Measurements from ENCODE around the gene EDN2.

The EDN2 gene

DNA sequence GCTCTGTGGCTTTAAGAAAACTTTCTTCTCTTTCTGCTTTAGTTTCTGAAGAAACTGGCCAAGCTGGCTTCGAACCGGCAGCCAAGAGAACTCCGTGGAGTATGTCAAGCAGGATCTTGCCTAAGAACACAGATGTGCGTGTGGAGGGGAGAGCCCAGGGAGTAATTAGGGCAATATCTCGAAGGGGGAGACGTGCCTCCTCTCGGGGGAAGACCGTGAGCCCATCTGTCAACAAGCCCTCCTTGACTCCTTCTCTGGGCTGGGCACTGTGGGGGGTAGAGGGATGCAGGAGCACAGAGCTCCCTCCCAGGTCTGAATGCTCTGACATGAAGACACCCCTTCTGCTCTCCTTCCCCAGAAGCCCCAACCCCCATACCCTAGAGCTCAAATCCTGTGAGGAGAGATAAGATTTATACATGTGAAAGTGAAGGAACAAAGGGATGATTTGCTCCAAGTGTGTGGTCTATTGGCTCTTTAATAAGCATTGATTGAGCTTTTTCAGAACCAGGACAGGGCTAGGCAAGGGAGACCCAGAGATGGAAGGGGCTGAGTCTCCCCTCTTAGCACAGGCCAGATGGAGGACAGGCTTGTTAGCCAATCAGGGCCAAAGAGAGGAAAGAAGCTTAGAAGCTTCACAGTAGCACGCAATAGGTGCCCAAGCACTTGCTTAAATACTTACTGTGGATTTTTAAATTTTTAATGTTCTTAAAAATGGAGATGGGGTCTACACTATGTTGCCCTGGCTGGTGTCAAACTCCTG, 37.5 kb downstream of the EDN2 start:
- H3K9ac ChIP-seq (ENCODE audit: low read depth, low read length, poor library complexity): no peak overlapping the region
- H2AK5ac ChIP-seq (ENCODE audit: low read depth, low read length): no peak overlapping the region
- no peak overlapping the region for H3K27ac ChIP-seq (replicated peaks; ENCODE audit: low read length)
- H2BK12ac ChIP-seq (ENCODE audit: low read length): no peak overlapping the region
- H2BK15ac ChIP-seq (ENCODE audit: low read length): no peak overlapping the region
- H3K27me3 ChIP-seq (ENCODE audit: control insufficient read depth in 3 of 3, insufficient read depth in 3 of 3, low read depth in 1 of 3, low read length in 3 of 3): no peaks in the 10 kb centered on the region
- no peaks in the 10 kb centered on the region for H3K79me1 ChIP-seq (ENCODE audit: low read depth, low read length)
- H3K4me3 ChIP-seq (ENCODE audit: low read length in 2 of 2): no peak overlapping the region
- no peak overlapping the region for H4K91ac ChIP-seq (ENCODE audit: low read depth, low read length, poor library complexity)
- H4K8ac ChIP-seq (ENCODE audit: low read depth, low read length): no peak overlapping the region
- no peaks in the 10 kb centered on the region for H3K36me3 ChIP-seq (replicated peaks in 1 of 2; ENCODE audit: control insufficient read depth in 2 of 2, insufficient read depth in 2 of 2, low read length in 2 of 2)
- H3K4me2 ChIP-seq (ENCODE audit: insufficient read depth, low read length, poor library complexity, severe bottlenecking): no peak overlapping the region
- DNase-seq (ENCODE audit: low spot score): no peak
- no peak overlapping the region for H3K4ac ChIP-seq (ENCODE audit: low read length)
- H3K4me1 ChIP-seq (ENCODE audit: control insufficient read depth in 2 of 2, insufficient read depth in 1 of 2, low read depth in 1 of 2, low read length in 2 of 2): peaks cover 0 to 9% of the 10 kb centered on the region in 2 donors
- no peak overlapping the region for H3K18ac ChIP-seq (ENCODE audit: low read length)
- no peak overlapping the region for H3K14ac ChIP-seq (ENCODE audit: low read length)
- H2BK5ac ChIP-seq (ENCODE audit: low read length): no peak overlapping the region
- H2AFZ ChIP-seq (ENCODE audit: low read length): no peak overlapping the region
- H3K23ac ChIP-seq (ENCODE audit: low read depth, low read length, poor library complexity): no peak overlapping the region
- peaks cover 4 to 14% of the 10 kb centered on the region in 2 donors for H3K9me3 ChIP-seq (replicated peaks in 1 of 2; ENCODE audit: control insufficient read depth in 2 of 2, insufficient read depth in 1 of 2, low read depth in 1 of 2, low read length in 2 of 2)
- no CpG with 5 or more reads among the region's 9 CpGs for WGBS, 2 donors (ENCODE audit: extremely low coverage in 2 of 2, insufficient read length in 2 of 2, insufficient replicate concordance in 1 of 2)
- no peak overlapping the region for H2BK120ac ChIP-seq (ENCODE audit: low read depth, low read length)

DNA sequence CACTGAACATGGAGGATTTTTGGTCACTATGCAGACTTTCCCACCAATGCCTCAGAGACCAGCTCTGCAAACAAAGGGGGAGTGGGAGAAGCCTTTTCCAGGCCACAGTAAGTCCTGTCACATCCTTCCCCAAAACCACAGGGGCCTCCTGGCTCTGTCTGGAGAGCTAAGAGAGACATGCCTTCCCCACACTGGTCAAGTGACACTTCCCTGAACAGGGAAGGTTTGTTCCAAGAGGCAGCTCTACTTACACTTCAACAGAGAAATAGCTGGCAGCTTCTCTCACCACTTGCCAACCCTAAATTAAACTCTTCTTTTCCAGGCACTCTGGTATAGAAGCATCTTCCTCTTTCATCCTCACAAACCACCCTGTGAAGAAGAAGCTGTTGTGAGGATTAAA, 39.7 kb downstream of the EDN2 start:
- no peak overlapping the region for H2BK12ac ChIP-seq (ENCODE audit: low read length)
- H3K79me1 ChIP-seq (ENCODE audit: low read depth, low read length): no peaks in the 10 kb centered on the region
- H3K36me3 ChIP-seq (replicated peaks in 1 of 2; ENCODE audit: control insufficient read depth in 2 of 2, insufficient read depth in 2 of 2, low read length in 2 of 2): no peaks in the 10 kb centered on the region
- peaks cover 0 to 2% (median 0%) of the 10 kb centered on the region in 3 experiments for H3K27me3 ChIP-seq (ENCODE audit: control insufficient read depth in 3 of 3, insufficient read depth in 3 of 3, low read depth in 1 of 3, low read length in 3 of 3)
- no peak overlapping the region for H3K18ac ChIP-seq (ENCODE audit: low read length)
- H3K4ac ChIP-seq (ENCODE audit: low read length): no peak overlapping the region
- peaks cover 0 to 8% of the 10 kb centered on the region in 2 donors for H3K4me1 ChIP-seq (ENCODE audit: control insufficient read depth in 2 of 2, insufficient read depth in 1 of 2, low read depth in 1 of 2, low read length in 2 of 2)
- no peak overlapping the region for H4K8ac ChIP-seq (ENCODE audit: low read depth, low read length)
- H2AFZ ChIP-seq (ENCODE audit: low read length): no peak overlapping the region
- no peak overlapping the region for H2BK5ac ChIP-seq (ENCODE audit: low read length)
- no peak for DNase-seq (ENCODE audit: low spot score)
- H3K14ac ChIP-seq (ENCODE audit: low read length): no peak overlapping the region
- no peak overlapping the region for H2AK5ac ChIP-seq (ENCODE audit: low read depth, low read length)
- H2BK120ac ChIP-seq (ENCODE audit: low read depth, low read length): no peak overlapping the region
- H3K27ac ChIP-seq (replicated peaks; ENCODE audit: low read length): no peak overlapping the region
- no peak overlapping the region for H3K23ac ChIP-seq (ENCODE audit: low read depth, low read length, poor library complexity)
- H3K4me3 ChIP-seq (ENCODE audit: low read length in 2 of 2): no peak overlapping the region
- H3K4me2 ChIP-seq (ENCODE audit: insufficient read depth, low read length, poor library complexity, severe bottlenecking): no peak overlapping the region
- H3K9me3 ChIP-seq (replicated peaks in 1 of 2; ENCODE audit: control insufficient read depth in 2 of 2, insufficient read depth in 1 of 2, low read depth in 1 of 2, low read length in 2 of 2): peaks cover 4 to 14% of the 10 kb centered on the region in 2 donors
- H2BK15ac ChIP-seq (ENCODE audit: low read length): no peak overlapping the region
- H3K9ac ChIP-seq (ENCODE audit: low read depth, low read length, poor library complexity): no peak overlapping the region
- no peak overlapping the region for H4K91ac ChIP-seq (ENCODE audit: low read depth, low read length, poor library complexity)

DNA sequence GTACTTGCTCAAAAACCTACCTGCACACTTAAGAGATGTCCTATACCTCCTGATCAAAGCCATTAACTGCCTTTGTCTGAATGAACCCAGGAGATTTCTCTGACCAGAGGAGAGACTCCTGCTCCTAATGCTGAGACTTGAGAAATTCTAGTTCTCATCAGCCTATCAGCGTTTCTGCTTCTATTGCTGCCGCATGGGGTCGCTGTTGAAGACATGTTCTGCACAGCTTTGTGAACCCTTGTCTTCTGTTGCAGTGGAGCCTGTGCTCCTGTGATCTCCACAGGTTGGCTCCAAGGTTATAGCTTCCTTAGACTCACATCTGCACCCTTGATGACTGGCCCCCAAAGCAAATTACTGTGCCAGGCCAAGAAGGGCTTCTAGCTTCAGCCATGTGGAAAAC, 40.2 kb downstream of the EDN2 start:
- no peak overlapping the region for H3K18ac ChIP-seq (ENCODE audit: low read length)
- H3K27me3 ChIP-seq (ENCODE audit: control insufficient read depth in 3 of 3, insufficient read depth in 3 of 3, low read depth in 1 of 3, low read length in 3 of 3): peaks cover 0 to 5% (median 0%) of the 10 kb centered on the region in 3 experiments
- no CpG with 5 or more reads among the region's 3 CpGs for WGBS, 2 donors (ENCODE audit: extremely low coverage in 2 of 2, insufficient read length in 2 of 2, insufficient replicate concordance in 1 of 2)
- no peak overlapping the region for H4K8ac ChIP-seq (ENCODE audit: low read depth, low read length)
- H2BK5ac ChIP-seq (ENCODE audit: low read length): no peak overlapping the region
- H2AFZ ChIP-seq (ENCODE audit: low read length): no peak overlapping the region
- H3K9ac ChIP-seq (ENCODE audit: low read depth, low read length, poor library complexity): no peak overlapping the region
- H3K36me3 ChIP-seq (replicated peaks in 1 of 2; ENCODE audit: control insufficient read depth in 2 of 2, insufficient read depth in 2 of 2, low read length in 2 of 2): no peaks in the 10 kb centered on the region
- no peak overlapping the region for H3K27ac ChIP-seq (replicated peaks; ENCODE audit: low read length)
- no peak overlapping the region for H3K23ac ChIP-seq (ENCODE audit: low read depth, low read length, poor library complexity)
- no peak overlapping the region for H2AK5ac ChIP-seq (ENCODE audit: low read depth, low read length)
- no peak overlapping the region for H3K4me2 ChIP-seq (ENCODE audit: insufficient read depth, low read length, poor library complexity, severe bottlenecking)
- H4K91ac ChIP-seq (ENCODE audit: low read depth, low read length, poor library complexity): no peak overlapping the region
- no peak overlapping the region for H3K4ac ChIP-seq (ENCODE audit: low read length)
- H2BK120ac ChIP-seq (ENCODE audit: low read depth, low read length): no peak overlapping the region
- H2BK15ac ChIP-seq (ENCODE audit: low read length): no peak overlapping the region
- H3K9me3 ChIP-seq (replicated peaks in 1 of 2; ENCODE audit: control insufficient read depth in 2 of 2, insufficient read depth in 1 of 2, low read depth in 1 of 2, low read length in 2 of 2): peaks cover 4 to 14% of the 10 kb centered on the region in 2 donors
- no peaks in the 10 kb centered on the region for H3K79me1 ChIP-seq (ENCODE audit: low read depth, low read length)
- no peak overlapping the region for H3K14ac ChIP-seq (ENCODE audit: low read length)
- no peak overlapping the region for H3K4me3 ChIP-seq (ENCODE audit: low read length in 2 of 2)
- no peak for DNase-seq (ENCODE audit: low spot score)
- no peak overlapping the region for H2BK12ac ChIP-seq (ENCODE audit: low read length)
- peaks cover 0 to 3% of the 10 kb centered on the region in 2 donors for H3K4me1 ChIP-seq (ENCODE audit: control insufficient read depth in 2 of 2, insufficient read depth in 1 of 2, low read depth in 1 of 2, low read length in 2 of 2)

DNA sequence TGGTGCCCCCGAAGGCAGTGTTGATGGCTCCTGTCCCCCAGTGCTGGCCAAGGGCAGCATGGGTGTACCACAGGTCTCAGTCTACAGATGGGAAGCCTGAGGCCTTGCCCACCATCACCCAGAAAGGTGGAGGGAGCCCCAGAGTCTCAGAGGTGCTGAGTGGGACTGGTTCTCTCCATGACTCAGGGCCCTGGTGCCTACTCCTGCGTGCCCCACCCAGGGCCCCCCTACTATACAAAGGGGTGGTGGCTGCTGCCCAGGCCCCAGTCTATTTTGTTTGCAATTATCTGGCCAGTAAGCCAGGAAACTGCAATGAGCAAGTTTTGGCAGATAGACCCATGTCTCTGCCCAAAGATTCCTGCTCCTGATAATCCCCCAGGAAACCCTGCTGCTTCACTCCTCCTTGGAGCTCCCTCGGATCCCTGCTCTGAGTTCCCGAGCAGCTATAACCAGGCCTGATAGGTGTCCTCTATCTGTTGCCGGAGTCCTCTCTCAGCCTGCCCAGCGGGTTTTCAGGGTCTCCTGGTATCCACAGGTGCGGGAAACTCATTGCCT, 41.7 kb downstream of the EDN2 start:
- no CpG with 5 or more reads among the region's 7 CpGs for WGBS, 2 donors (ENCODE audit: extremely low coverage in 2 of 2, insufficient read length in 2 of 2, insufficient replicate concordance in 1 of 2)
- Histone ChIP-seq H4K91ac (ENCODE audit: low read depth, low read length, poor library complexity) (no peak overlapping the region), H3K9me3 (replicated peaks in 1 of 2; ENCODE audit: control insufficient read depth in 2 of 2, insufficient read depth in 1 of 2, low read depth in 1 of 2, low read length in 2 of 2) (peaks cover 4 to 14% of the 10 kb centered on the region in 2 donors), H3K27me3 (ENCODE audit: control insufficient read depth in 3 of 3, insufficient read depth in 3 of 3, low read depth in 1 of 3, low read length in 3 of 3) (peaks cover 0 to 5% (median 0%) of the 10 kb centered on the region in 3 experiments), H3K4ac (ENCODE audit: low read length) (no peak overlapping the region), H4K8ac (ENCODE audit: low read depth, low read length) (no peak overlapping the region), H3K27ac (replicated peaks; ENCODE audit: low read length) (no peak overlapping the region), H3K4me2 (ENCODE audit: insufficient read depth, low read length, poor library complexity, severe bottlenecking) (no peak overlapping the region), H3K14ac (ENCODE audit: low read length) (no peak overlapping the region), H3K23ac (ENCODE audit: low read depth, low read length, poor library complexity) (peak overlapping the region; percentile 25), H3K9ac (ENCODE audit: low read depth, low read length, poor library complexity) (no peak overlapping the region), H3K36me3 (replicated peaks in 1 of 2; ENCODE audit: control insufficient read depth in 2 of 2, insufficient read depth in 2 of 2, low read length in 2 of 2) (no peaks in the 10 kb centered on the region), H2BK15ac (ENCODE audit: low read length) (peak overlapping the region; percentile 51), H3K4me1 (ENCODE audit: control insufficient read depth in 2 of 2, insufficient read depth in 1 of 2, low read depth in 1 of 2, low read length in 2 of 2) (no peaks in the 10 kb centered on the region), H3K4me3 (ENCODE audit: low read length in 2 of 2) (no peak overlapping the region), H2BK120ac (ENCODE audit: low read depth, low read length) (no peak overlapping the region), H3K79me1 (ENCODE audit: low read depth, low read length) (no peaks in the 10 kb centered on the region), H2BK12ac (ENCODE audit: low read length) (no peak overlapping the region), H2BK5ac (ENCODE audit: low read length) (peak overlapping the region; percentile 17), H3K18ac (ENCODE audit: low read length) (no peak overlapping the region), H2AFZ (ENCODE audit: low read length) (no peak overlapping the region), H2AK5ac (ENCODE audit: low read depth, low read length) (peak overlapping the region; percentile 86)
- no peak for DNase-seq (ENCODE audit: low spot score)
